Measurements from ENCODE around the gene OR13C3.
"Not testable (repeated sequence)": the region's sequence is repeated elsewhere in the genome, so short reads cannot be mapped to it uniquely, and the experiment has no call there.

The OR13C3 gene

DNA sequence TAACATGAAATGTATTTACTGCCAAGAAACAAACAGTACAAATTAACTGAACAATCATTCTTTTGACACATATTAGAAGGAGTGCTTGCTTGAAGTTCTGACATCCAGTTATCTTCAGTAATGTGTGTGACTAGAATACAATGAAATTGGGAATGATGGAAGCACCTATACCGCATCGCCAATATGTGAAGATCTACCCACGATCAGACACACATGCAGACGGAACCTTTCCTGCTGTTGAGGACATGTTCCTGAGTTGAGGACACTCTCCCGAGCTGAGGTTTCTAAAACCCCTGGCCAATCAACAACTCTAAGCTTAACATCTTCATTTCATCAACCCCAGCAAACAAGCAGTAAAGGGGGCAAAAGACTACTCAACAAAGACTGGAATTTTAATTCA is at the start of gene OR13C3:
Gene OR13C3 (minus strand): TSS at position 101 of the 400 bp plus-strand sequence. CDS start 133 bp downstream, outside the sequence.
- DNase-seq = no peak

DNA sequence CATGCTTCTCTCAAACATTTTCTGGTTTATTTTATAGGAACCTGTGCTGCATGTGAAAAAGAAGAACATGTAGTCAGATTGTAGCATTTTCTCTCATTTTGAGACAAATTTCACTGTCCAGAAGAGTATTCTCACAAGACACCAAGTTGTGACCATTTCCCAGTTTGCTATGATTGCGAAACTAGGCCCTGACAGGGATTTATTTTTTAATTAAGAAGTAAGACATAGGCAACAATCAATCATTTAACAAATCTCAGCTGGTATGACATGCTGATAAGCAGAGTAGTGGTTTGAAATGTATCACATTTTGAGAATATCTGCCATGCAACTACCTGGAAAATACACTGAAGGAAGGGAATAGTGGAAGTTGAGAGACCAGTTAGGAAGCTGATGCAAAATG is 43.9 kb upstream of the OR13C3 start:
- no peak for DNase-seq

DNA sequence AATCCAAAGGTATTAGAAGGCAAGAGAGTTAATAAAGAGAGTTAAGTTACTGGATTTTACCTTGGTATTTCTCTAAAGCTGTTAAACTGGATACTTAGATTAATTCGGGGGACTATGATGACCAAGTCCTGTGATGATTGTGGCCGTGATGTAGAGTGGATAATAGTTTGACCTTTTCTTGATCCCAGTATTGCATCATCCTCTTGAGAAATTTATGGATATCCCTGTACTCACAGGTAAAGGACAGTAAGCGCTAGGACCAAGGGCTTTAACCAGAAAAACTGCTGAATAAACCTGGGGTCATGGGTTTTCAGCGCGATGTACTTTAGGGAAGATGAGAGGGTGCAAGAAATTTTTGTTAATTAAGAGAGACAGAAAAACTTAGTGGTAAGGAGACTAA is 40.6 kb upstream of the OR13C3 start:
- DNase-seq = no peak

DNA sequence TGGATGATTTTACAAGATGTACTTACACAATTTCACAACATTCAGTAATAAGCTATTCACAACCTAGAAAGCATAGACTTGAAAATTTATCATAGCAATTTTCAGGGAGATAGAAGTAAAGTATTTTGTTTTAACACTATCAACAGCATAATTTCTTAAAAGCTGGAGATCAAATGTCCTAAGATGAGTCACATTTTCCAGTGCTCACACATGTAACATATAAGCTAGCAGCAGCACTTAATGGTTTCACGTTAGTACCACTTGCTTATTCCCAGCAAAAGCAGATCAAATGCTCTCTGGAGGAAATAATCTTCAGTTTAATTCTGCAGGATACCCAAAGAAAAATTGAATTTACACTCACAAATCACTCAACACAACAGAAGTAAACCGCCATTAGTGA is 38.8 kb upstream of the OR13C3 start:
- DNase-seq = no peak

DNA sequence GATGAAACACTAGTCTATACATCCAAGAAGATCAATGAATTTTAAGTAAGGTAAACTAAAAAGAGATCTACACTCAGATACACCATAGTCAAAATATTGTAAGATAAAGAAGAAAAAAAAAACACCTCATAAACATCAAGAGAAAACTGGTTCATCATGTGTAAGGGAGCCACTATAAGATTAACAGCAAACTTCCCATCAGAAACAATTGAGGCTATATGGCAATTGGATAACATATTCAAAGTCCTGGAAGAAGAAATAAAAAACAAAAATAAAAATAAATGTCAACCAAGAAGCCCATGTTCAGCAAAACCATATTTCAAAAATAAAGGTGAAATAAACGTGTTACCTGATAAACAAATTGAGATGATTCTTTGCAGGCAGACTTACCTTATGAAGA is 36.0 kb upstream of the OR13C3 start:
- DNase-seq = no peak

DNA sequence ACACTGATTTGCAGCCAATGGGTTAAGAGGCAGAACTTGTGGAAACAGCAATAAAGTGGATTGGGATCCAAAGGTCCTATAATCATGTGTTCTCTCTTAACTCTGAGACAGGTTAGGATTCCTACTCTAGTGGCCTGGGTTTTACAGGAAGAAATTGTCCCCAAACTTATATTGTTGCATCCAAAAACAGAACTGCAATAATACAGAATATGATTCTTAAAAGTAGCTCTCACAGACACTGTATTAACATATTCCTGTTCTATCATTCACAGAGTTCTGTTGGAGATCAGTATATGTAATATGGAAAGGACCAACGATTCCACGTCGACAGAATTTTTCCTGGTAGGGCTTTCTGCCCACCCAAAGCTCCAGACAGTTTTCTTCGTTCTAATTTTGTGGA is 32.2 kb upstream of the OR13C3 start, which contains the start of gene OR13C8:
Gene OR13C8 (plus strand): TSS at position 301 of the 400 bp plus-strand sequence. CDS start 0 bp downstream, at position 301.
- DNase-seq = no peak

DNA sequence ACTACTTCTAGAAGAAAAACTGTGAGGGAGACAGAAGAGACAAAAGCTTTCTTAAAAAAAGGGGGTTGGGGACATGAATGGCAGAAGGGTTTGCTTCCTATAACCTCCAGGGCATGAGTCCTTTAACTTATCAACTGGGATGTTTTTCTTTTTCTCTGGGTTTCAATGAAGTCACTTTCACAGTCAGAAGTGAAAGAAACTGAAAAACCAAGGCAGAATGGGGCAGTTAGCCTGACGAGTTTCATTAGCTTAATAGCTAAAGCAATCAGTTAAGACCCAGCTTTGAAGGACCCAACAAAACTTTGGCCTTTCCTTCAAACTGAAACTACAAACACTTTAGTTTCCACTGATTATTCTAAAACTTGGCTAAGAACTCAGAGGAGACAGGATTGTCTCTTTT is 27.7 kb upstream of the OR13C3 start:
- no peak for DNase-seq

DNA sequence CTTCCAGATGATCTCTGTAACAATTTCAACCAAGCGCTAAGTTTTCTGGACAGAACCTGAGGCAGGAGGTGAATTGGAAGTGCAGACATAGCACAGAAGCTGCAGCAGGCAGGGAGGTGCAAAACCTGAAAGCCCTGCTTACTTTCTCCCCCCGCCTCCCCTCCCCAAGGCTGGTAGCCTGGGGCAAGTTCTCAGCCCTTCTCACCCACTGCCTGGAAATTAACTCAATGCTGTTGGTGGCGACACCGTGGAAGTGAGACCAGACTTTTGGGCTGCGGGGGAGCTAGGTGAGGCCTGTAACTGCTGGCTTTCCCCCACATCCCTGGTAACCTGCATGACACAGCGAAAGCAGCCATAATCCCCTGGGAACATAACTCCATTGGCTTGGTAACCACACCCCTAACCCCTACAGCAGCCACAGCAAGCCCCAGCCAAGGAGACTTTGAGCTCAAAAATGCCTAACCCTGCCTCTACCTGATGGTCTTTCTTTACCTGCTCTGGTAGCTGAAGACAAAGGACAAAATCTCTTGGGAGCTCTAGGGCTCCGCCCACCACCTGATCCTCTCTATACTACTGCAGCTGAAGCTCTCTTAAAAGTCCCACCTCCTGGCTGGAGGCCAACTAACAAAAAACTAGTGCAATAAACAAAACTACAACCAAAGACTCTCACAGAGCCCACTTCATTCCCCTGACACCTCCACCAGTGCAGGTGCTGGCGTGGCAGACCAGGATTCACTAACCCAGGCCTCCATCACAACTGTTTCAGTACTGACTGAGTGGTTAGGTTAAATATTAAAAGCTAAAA is 20.4 kb upstream of the OR13C3 start:
- no peak for DNase-seq

DNA sequence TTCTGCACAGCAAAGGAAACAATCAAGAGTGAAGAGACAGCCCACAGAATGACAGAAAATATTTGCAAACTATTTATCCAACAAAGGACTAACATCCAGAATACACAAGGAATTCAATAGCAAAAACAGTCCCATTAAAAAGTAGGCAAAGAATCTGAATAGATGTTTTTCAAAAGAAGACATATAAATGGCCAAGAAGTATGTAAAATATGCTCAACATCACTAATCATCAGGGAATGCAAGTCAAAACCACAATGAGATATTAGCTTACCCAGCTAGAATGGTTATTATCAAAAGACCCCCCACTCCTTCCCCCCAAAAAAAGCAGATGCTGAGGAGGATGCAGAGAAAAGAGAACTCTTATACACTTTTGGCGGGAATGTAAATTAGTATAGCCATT is 18.9 kb upstream of the OR13C3 start:
- DNase-seq = no peak

DNA sequence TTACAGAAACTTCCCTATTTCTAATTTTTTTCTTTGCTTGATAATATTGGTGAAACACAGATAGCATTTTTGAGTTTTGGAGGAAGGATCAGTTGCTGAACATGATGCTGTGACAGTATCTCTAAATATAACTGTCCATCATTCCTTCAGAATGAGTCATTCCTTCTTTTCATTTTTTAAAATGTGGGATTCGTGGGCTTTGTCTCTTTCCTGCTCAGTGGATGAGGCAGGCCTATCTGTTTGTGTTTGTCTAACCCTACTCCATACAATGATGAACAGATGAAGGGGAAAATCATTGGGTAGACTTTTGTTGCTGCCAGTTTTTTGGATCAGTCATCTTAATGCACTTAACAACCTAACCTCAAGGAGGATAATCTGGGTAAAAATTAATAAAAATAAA is 16.6 kb upstream of the OR13C3 start:
- no peak for DNase-seq

DNA sequence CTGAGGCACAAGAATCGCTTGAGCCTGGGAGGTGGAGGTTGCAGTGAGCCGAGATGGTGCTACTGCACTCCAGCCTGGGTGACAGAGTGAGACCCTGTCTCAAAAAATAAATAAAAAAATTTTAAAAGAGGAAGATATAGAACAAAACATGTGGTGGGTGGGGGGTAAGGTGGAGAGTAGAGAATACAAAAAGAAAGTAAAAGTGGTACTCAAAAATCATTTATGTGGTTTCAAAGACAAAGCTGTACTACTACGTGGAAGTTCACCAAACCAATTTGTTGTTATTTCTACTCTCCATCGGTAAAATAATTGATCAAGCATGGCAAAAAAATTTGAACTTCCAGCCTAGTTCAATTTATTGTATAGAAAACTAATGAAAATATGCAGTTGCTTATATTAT is 8.0 kb upstream of the OR13C3 start:
- no peak for DNase-seq

DNA sequence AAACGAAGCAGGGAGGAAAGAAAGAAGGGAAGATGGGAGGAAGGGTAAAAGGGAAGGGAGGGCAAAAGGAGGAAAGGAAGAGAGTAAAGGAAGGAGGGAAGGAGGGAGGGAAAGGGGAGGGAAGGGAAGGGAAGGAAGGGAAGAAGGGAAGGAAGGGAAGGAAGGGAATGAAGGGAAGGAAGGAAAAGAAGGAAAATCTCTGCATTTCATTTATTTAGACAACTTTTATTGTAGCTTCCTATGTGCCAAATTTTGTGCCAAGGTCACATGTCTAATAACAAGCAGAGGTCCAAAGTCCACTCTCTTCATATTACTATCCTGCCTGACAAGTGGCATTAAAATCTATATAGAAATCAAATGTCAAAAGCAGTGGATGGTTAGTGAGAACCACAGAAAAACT is 2.6 kb upstream of the OR13C3 start:
- DNase-seq = no peak

DNA sequence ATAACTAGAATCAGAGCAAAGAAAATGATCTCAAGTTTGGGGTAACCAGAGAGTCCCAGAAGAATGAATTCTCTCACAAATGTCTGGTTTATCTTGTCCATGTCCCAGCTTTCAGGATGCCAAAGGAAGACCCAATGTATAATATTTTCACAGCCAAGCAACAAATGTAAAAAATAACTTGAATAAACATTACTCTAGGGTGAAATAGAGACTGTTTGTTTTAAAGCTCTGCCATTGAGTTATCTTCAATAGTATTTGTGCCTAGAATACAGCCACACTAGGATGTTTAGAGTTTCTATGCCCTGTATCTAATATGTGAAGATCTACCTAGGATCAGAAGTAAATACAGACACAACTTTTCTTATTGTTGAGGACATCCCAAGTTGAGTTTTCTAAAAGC is 9.5 kb downstream of the OR13C3 start, which contains the start of gene OR13C4:
Gene OR13C4 (minus strand): TSS at position 101 of the 400 bp plus-strand sequence. CDS start 0 bp downstream, at position 101.
- no peak for DNase-seq

DNA sequence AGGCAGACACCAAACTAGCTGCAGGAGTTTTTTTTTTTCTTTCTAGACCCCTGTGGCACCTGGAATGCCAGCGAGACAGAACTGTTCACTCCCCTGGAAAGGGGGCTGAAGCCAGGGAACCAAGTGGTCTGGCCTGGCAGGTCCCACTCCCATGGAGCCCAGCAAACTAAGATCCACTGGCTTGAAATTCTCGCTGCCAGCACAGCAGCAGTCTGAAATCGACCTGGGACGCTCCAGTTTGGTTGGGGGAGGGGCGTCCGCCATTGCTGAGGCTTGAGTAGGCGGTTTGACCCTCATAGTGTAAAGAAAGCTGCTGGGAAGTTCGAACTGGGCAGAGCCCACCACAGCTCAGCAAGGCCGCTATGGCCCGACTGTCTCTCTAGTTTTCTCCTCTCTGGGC is 16.4 kb downstream of the OR13C3 start:
- DNase-seq = not testable (repeated sequence)

DNA sequence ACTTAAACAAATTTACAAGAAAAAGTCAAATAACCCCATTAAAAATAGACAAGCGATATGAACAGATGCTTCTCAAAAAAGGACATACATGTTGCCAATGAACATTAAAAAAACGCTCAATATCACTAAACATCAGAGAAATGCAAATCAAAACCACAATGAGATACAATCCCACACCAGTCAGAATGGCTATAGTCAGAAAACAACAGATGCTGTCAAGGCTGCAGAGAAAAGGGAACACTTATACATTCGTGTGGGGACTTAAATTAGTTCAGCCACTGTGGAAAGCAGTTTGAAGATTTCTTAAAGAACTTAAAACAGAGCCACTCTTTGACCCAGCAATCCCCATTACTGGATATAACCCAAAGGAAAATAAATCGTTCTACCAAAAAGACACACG is 21.8 kb downstream of the OR13C3 start:
- no peak for DNase-seq

DNA sequence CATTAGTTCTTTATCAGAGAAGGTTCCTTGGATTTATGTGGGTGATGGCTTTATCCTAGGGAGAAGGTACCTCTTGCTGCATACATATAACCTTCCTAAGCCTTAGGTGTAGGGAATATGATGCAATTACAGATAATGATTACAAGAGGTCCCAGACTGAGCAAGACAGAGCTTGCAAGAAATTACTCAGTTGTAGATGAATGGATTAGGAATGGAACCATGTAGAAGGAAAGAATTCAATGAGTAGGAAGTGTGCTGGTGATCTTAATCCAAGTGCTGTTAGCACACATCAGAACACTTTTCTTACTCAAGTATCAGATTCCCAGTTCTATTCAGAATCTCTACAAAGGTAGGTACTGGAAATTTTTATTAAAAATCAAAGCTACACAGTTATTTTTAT is 30.1 kb downstream of the OR13C3 start:
- no peak for DNase-seq

DNA sequence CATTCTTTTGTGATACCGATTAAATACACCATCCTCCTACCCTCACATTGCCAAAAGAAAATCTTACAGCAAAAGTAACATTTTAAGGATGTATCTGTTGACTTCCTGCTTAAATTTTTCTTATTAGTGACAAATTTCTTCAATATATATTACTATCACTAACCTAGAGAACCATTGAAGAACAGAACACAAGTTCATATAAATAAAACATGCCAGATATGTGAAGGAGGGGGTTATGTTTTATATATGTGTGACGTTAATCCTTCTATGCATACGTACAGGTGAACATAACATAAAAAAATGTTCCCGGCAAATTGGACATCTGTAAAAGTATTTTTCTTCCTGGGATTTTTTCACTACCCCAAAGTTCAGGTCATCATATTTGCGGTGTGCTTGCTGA is 32.7 kb downstream of the OR13C3 start, which contains the start of gene OR13F1:
Gene OR13F1 (plus strand): TSS at position 301 of the 400 bp plus-strand sequence. CDS start 0 bp downstream, at position 301.
- DNase-seq = no peak

DNA sequence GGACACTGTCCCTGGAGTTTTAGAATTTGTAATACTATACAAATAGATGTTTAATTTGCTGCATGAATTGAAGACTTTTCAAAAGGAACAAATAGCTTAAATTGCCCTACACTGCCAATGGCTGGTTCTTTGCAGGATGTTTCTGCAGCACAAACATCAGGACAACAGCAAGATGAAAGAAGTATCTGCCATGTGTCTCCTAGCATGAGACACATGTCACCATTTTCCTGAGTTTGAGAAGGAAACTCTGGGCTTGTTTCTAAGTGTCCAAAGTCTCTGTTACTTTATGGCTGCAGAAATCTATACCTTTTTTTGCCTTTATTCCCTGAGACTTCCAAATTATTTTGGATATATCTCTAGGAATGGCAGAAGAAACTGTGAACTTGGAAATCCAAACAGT is 33.2 kb downstream of the OR13C3 start:
- DNase-seq = no peak

DNA sequence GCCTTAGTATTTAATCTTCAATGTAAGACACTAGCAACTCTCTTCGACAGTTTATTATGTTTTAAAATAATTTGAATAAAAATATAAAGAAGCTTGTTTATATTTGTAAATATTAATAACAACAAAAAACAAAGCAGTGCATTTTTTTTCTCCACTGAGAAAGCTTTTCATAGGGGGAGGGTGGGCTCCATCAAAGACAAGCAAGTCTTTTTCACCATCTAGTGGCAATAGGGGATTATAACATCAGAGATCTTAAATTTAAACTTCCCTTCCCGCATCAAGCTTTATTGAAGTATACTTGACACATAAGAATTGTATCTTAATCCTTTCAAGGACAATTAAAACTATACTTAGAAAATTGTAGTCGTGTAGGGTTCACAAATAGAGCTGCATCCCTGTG is 41.8 kb downstream of the OR13C3 start:
- DNase-seq = no peak

Measured in stimulated activated naive CD4-positive, alpha-beta T cell treated with Interleukin-2 at 50 U/mL for 16 hours (primary cell).